ENCODE data around the gene ATOSB. TPM values are rescaled to one million over a fixed set of nuclear protein-coding genes. Genes with fewer than 3 reads are reported as not detected.

ATOSB gene
- total and polyA plus RNA-seq, 2 of the 8 experiments (the other 6 are each of a cell fraction or from before 2014, with no cell fraction given), result 6.9 to 10.4 TPM

GRCh38 chr9:35097573-35097972 lies 18.1 kb downstream of the ATOSB start:
- Histone ChIP-seq H3K4me2 (ENCODE audit: insufficient read depth in 1 of 2, low read depth in 2 of 2, low read length in 2 of 2) (no peak overlapping the region), H3K27ac (ENCODE audit: low read depth, low read length) (no peak overlapping the region), H4K20me1 (replicated peaks in 1 of 2; ENCODE audit: control insufficient read depth in 1 of 2, insufficient read depth in 2 of 2, low read length in 2 of 2) (no peaks in the 10 kb centered on the region), H2BK15ac (ENCODE audit: low read length) (no peak overlapping the region), H2BK20ac (ENCODE audit: low read length) (no peak overlapping the region), H3K4me3 (ENCODE audit: extremely low read depth in 1 of 4, insufficient read depth in 2 of 4, low read depth in 3 of 4, low read length in 4 of 4) (no peak overlapping the region), H3K79me2 (ENCODE audit: control insufficient read depth in 1 of 2, insufficient read depth in 2 of 2, low read length in 2 of 2) (peaks cover 0 to 19% of the 10 kb centered on the region in 2 experiments; a peak in 2 of 4 replicates), H4K91ac (replicated peaks; ENCODE audit: insufficient read length, low read length) (no peak overlapping the region), H3K79me1 (ENCODE audit: low read depth, low read length) (peaks cover 7% of the 10 kb centered on the region), H2BK12ac (ENCODE audit: low read depth, low read length) (no peak overlapping the region), H3K4me1 (replicated peaks in 1 of 4; ENCODE audit: control insufficient read depth in 3 of 4, insufficient read depth in 4 of 4, low read length in 3 of 4) (peaks cover 0 to 11% (median 3%) of the 10 kb centered on the region in 4 experiments; a peak in 5 of 7 replicates), H3K23ac (ENCODE audit: insufficient read length) (no peak overlapping the region), H3K4ac (replicated peaks; ENCODE audit: insufficient read length, low read depth, low read length) (no peak overlapping the region), H3K27me3 (replicated peaks in 1 of 4; ENCODE audit: control insufficient read depth in 3 of 4, extremely low read depth in 1 of 4, insufficient read depth in 3 of 4, low read length in 3 of 4) (no peaks in the 10 kb centered on the region), H3K36me3 (ENCODE audit: control insufficient read depth in 2 of 4, insufficient read depth in 4 of 4, low read length in 3 of 4) (peaks cover 9 to 24% (median 18%) of the 10 kb centered on the region in 4 experiments), H4K8ac (ENCODE audit: extremely low read depth, insufficient read depth, low read length) (no peak overlapping the region), H3K9me3 (ENCODE audit: insufficient read depth in 2 of 2, low read depth in 1 of 2, low read length in 1 of 2) (no peaks in the 10 kb centered on the region), H4K5ac (ENCODE audit: insufficient read length, low read depth, low read length) (no peak overlapping the region), H2BK120ac (replicated peaks; ENCODE audit: low read depth, low read length) (no peak overlapping the region), H2AFZ (ENCODE audit: low read length) (no peak overlapping the region), H3K23me2 (ENCODE audit: low read depth, low read length) (peaks cover 8% of the 10 kb centered on the region), H2BK5ac (ENCODE audit: low read depth, low read length) (no peak overlapping the region), H3K56ac (replicated peaks; ENCODE audit: insufficient read length, low read depth, low read length) (no peak overlapping the region), H3K18ac (ENCODE audit: extremely low read depth, low read length) (no peak overlapping the region), H2AK5ac (ENCODE audit: low read depth, low read length) (no peak overlapping the region), H3K9ac (replicated peaks in 1 of 4; ENCODE audit: extremely low read depth in 1 of 4, low read depth in 3 of 4, low read length in 3 of 4) (no peak overlapping the region), H3K14ac (ENCODE audit: insufficient read length) (no peak overlapping the region)
- no peak for FAIRE-seq
- 70% methylated on average over 3 of the region's 3 CpGs; no CpG with 5 or more reads in 1 of the 2 experiments for WGBS, 2 experiments (ENCODE audit: extremely low coverage in 1 of 2, insufficient coverage in 1 of 2, insufficient read length in 1 of 2, insufficient replicate concordance in 2 of 2, low coverage in 1 of 2, low lambda C conversion rate in 2 of 2, missing lambda C conversion rate in 1 of 2)
- ChIA-PET CTCF (ENCODE audit: partially characterized antibody) (interaction anchor here (1.0 to 4.1 kb wide), 3 partner anchors 13 to 337 kb away, joined by 5 to 46 read pairs (median 5); partner anchors contain the start of gene FANCG), POLR2A (ENCODE audit: partially characterized antibody) (interaction anchor here (2.4 to 17.4 kb wide), 3 partner anchors 10 to 22 kb away, joined by 8 to 440 read pairs (median 151); partner anchors contain the start of genes ATOSB, FANCG and VCP)
- no peak for TF ChIP-seq SIX5 (IDR thresholded peaks at IDR 0.05; ENCODE audit: low read depth, low read length)
- TF ChIP-seq EZH2 (IDR thresholded peaks at IDR 0.05; ENCODE audit: low read depth, low read length, severe bottlenecking), result no peak
- no peak for TF ChIP-seq CBX5 (IDR thresholded peaks at IDR 0.05; ENCODE audit: low read depth, low read length)
- TF ChIP-seq BRCA1 (IDR thresholded peaks at IDR 0.05; ENCODE audit: low read depth, low read length), result no peak
- TF ChIP-seq MAFK (IDR thresholded peaks at IDR 0.05; ENCODE audit: low read depth, low read length), result no peak
- TF ChIP-seq ATF2 (IDR thresholded peaks at IDR 0.05; ENCODE audit: low read length), result no peak
- TF ChIP-seq KDM5A (IDR thresholded peaks at IDR 0.05; ENCODE audit: low read length), result no peak
- TF ChIP-seq USF2 (IDR thresholded peaks at IDR 0.05; ENCODE audit: low read length), result no peak
- no peak for TF ChIP-seq NRF1 (IDR thresholded peaks at IDR 0.05; ENCODE audit: low read depth, low read length)
- TF ChIP-seq RBBP5 (IDR thresholded peaks at IDR 0.05; ENCODE audit: borderline replicate concordance, low read depth, low read length), result no peak
- no peak for DNase-seq (ENCODE audit: low read depth in 1 of 2, low spot score in 2 of 2)

All from H1 (cell line).